OCI-LY3 (cell line): Measurements from ENCODE around the gene FOXI1.

Source experiments
- H2AFZ ChIP-seq: fragments of 200-600, 300-600 bp; shearing (Covaris generic); 2 replicates; pipeline ENCODE4 v1.6.0; 2014; ENCODE audit warnings: antibody characterized with exemption, low read depth, low read length
- H3K27ac ChIP-seq: fragments of 200-600, 300-600 bp; sonication (generic); 2 replicates; pipeline ENCODE4 v1.5.1; 2014; ENCODE audit warnings: mild to moderate bottlenecking, low read length, moderate library complexity, mixed read lengths
- H3K27me3 ChIP-seq: fragments of 200-600, 300-600 bp; sonication (generic); 2 replicates; pipeline ENCODE4 v1.6.1; 2014; ENCODE audit warnings: low read depth, low read length, mixed read lengths
- H3K36me3 ChIP-seq: fragments of 200-600, 300-600 bp; sonication (generic); replicated peaks from 2 replicates; pipeline ENCODE3; 2014; ENCODE audit warnings: low read depth, low read length, mixed read lengths
- H3K4me1 ChIP-seq: fragments of 300-600, 200-600 bp; sonication (generic); 2 replicates; pipeline ENCODE4 v1.6.1; 2014; ENCODE audit warnings: low read length, mixed read lengths
- H3K4me2 ChIP-seq: fragments of 200-600, 300-600 bp; sonication (generic); 2 replicates; pipeline ENCODE4 v1.6.1; 2014; ENCODE audit warnings: low read length, mixed read lengths
- H3K4me3 ChIP-seq: fragments of 300-600, 200-600 bp; sonication (generic); 2 replicates; pipeline ENCODE4 v1.5.1; 2014; ENCODE audit warnings: antibody characterized with exemption, mild to moderate bottlenecking, low read length, moderate library complexity
- H3K79me2 ChIP-seq: fragments of 300-600, 200-600 bp; shearing (Covaris generic); 2 replicates; pipeline ENCODE4 v1.6.1; 2014; ENCODE audit warnings: mild to moderate bottlenecking, low read length, mixed read lengths
- H3K9ac ChIP-seq: fragments of 300-600, 200-600 bp; shearing (Covaris generic); 2 replicates; pipeline ENCODE4 v1.6.0; 2014; ENCODE audit warnings: mild to moderate bottlenecking, low read length, moderate library complexity
- H3K9me3 ChIP-seq: fragments of 200-600, 300-600 bp; shearing (Covaris generic); 2 replicates; pipeline ENCODE4 v1.6.1; 2014; ENCODE audit warnings: low read length, mixed read lengths; ENCODE audit not compliant: insufficient read depth
- H4K20me1 ChIP-seq: fragments of 200-600, 300-600 bp; sonication (generic); 2 replicates; pipeline ENCODE4 v1.6.1; 2016; ENCODE audit warnings: low read length, mixed read lengths; ENCODE audit not compliant: insufficient read depth
- CTCF ChIP-seq: fragments of 200-600, 300-600 bp; sonication (generic); IDR thresholded peaks from 2 replicates; pipeline ENCODE4 v1.5.1; 2014; ENCODE audit warnings: antibody characterized with exemption, low read length, low read depth
- EZH2phosphoT487 ChIP-seq: fragments of 200-600 bp; shearing (Covaris generic); IDR thresholded peaks from 2 replicates; pipeline ENCODE4 v1.6.1; 2018; ENCODE audit warnings: antibody characterized with exemption, mixed run types, low read depth

The FOXI1 gene

GRCh38 chr5:170111088-170111785 is 5.5 kb downstream of the FOXI1 start:
- no peaks in the 10 kb centered on the region for H4K20me1 ChIP-seq
- H3K4me2 ChIP-seq = no peak overlapping the region
- no peaks in the 10 kb centered on the region for H3K79me2 ChIP-seq
- H2AFZ ChIP-seq = no peak overlapping the region
- no peak overlapping the region for H3K27ac ChIP-seq
- TF ChIP-seq EZH2phosphoT487 (no peak), CTCF (no peak)
- no peak overlapping the region for H3K4me3 ChIP-seq
- H3K9ac ChIP-seq = no peak overlapping the region
- no peaks in the 10 kb centered on the region for H3K9me3 ChIP-seq
- no peaks in the 10 kb centered on the region for H3K27me3 ChIP-seq
- H3K36me3 ChIP-seq = no peaks in the 10 kb centered on the region
- H3K4me1 ChIP-seq = peaks cover 4% of the 10 kb centered on the region; the same call in 1 of the 2 replicates

- no peak for TF ChIP-seq CTCF
- no peak overlapping the region; the same call in 1 of the 2 replicates for H2AFZ ChIP-seq
- no peaks in the 10 kb centered on the region for H3K79me2 ChIP-seq
- no peak overlapping the region for H3K27ac ChIP-seq
- no peak overlapping the region for H3K4me3 ChIP-seq
- H3K27me3 ChIP-seq = no peaks in the 10 kb centered on the region
- H3K9ac ChIP-seq = no peak overlapping the region
- peaks cover 4% of the 10 kb centered on the region; the same call in 1 of the 2 replicates for H3K4me1 ChIP-seq
- no peak overlapping the region for H3K4me2 ChIP-seq
- H4K20me1 ChIP-seq = no peaks in the 10 kb centered on the region
- H3K9me3 ChIP-seq = no peaks in the 10 kb centered on the region
- H3K36me3 ChIP-seq = no peaks in the 10 kb centered on the region
These were observed 7.3 kb downstream of the FOXI1 start for GRCh38 chr5:170112876-170113521.

- H3K27ac ChIP-seq = no peak overlapping the region
- no peaks in the 10 kb centered on the region for H3K36me3 ChIP-seq
- no peak overlapping the region for H3K4me3 ChIP-seq
- no peak overlapping the region for H2AFZ ChIP-seq
- no peaks in the 10 kb centered on the region for H3K79me2 ChIP-seq
- no peak overlapping the region for H3K9ac ChIP-seq
- H3K9me3 ChIP-seq = no peaks in the 10 kb centered on the region
- peaks cover 4% of the 10 kb centered on the region; the same call in 1 of the 2 replicates for H3K4me1 ChIP-seq
- no peak overlapping the region for H3K4me2 ChIP-seq
- no peaks in the 10 kb centered on the region for H3K27me3 ChIP-seq
- TF ChIP-seq CTCF = no peak
- no peak for TF ChIP-seq EZH2phosphoT487
- H4K20me1 ChIP-seq = no peaks in the 10 kb centered on the region
These were observed 7.8 kb downstream of the FOXI1 start for GRCh38 chr5:170113522-170113900.

- Histone ChIP-seq H3K36me3 (no peaks in the 10 kb centered on the region), H3K4me3 (no peak overlapping the region), H3K9ac (no peak overlapping the region), H3K9me3 (no peaks in the 10 kb centered on the region), H4K20me1 (no peaks in the 10 kb centered on the region), H3K79me2 (no peaks in the 10 kb centered on the region), H3K4me2 (no peak overlapping the region), H2AFZ (no peak overlapping the region), H3K4me1 (peaks cover 4% of the 10 kb centered on the region; the same call in 1 of the 2 replicates), H3K27me3 (no peaks in the 10 kb centered on the region), H3K27ac (no peak overlapping the region)
- TF ChIP-seq EZH2phosphoT487 (no peak), CTCF (no peak)
These were observed 8.6 kb downstream of the FOXI1 start for GRCh38 chr5:170114271-170114670.
